Esophagus squamous epithelium (tissue), 4 donors: Measurements from ENCODE around the gene CACNA1B.

ENCODE experiments used
- CTCF ChIP-seq, 6 experiments: fragments of 450-650 bp in 4 of 6; fragments of 200-600 bp in 2 of 6; sonication (generic) in 2 of 6; IDR thresholded peaks; one replicate each; pipeline ENCODE4 v1.5.1; 2016 to 2019; ENCODE audit warnings: antibody characterized with exemption in 6 of 6, mild to moderate bottlenecking in 4 of 6, moderate library complexity in 4 of 6
- POLR2A ChIP-seq, 4 donors: fragments of 450-650 bp; IDR thresholded peaks; one replicate each; pipeline ENCODE4 v1.6.1; 2017; ENCODE audit warnings: antibody characterized with exemption in 4 of 4, mild to moderate bottlenecking in 4 of 4, moderate library complexity in 3 of 4

GRCh38 chr9:138073808-138074207 lies 196.2 kb downstream of the CACNA1B start:
- no peak for TF ChIP-seq CTCF (IDR thresholded peaks at IDR 0.05)
- no peak for TF ChIP-seq POLR2A (IDR thresholded peaks at IDR 0.05)
